ENCODE data around the gene FUCA1. TPM values are rescaled to one million over a fixed set of nuclear protein-coding genes. Genes with fewer than 3 reads are reported as not detected.

FUCA1 gene
- total RNA-seq, 1 experiment from 2014 or later: 8.2 TPM

- peak; percentile 77 for DNase-seq
- peaks cover 7% of the 10 kb centered on the region; the same call in 1 of the 2 replicates for H3K27me3 ChIP-seq (ENCODE audit: control insufficient read depth, insufficient read depth, low read length)
- H3K36me3 ChIP-seq (replicated peaks; ENCODE audit: control insufficient read depth, insufficient read depth, low read length): peaks cover 14% of the 10 kb centered on the region
- no peak overlapping the region for H3K4me3 ChIP-seq (ENCODE audit: insufficient read depth, low read depth, low read length)
Observed at GRCh38 chr1:23796466-23797271, 71.4 kb downstream of the FUCA1 start.

GRCh38 chr1:23795676-23796465 is 72.2 kb downstream of the FUCA1 start:
- Histone ChIP-seq H3K36me3 (replicated peaks; ENCODE audit: control insufficient read depth, insufficient read depth, low read length) (peaks cover 14% of the 10 kb centered on the region), H3K27me3 (ENCODE audit: control insufficient read depth, insufficient read depth, low read length) (no peaks in the 10 kb centered on the region), H3K4me3 (ENCODE audit: insufficient read depth, low read depth, low read length) (no peak overlapping the region)
- peak; percentile 35 for DNase-seq

Other genes starting within 250 kb of the FUCA1 start
- gene RPL11, start 176.5 kb downstream of the FUCA1 start, total RNA-seq (2014; rRNA removed; shearing (Covaris generic)): 1,671 and 2,124 TPM in 2 replicates
- 54.0 and 55.4 TPM in 2 replicates for gene ELOA, start 124.8 kb downstream of the FUCA1 start, total RNA-seq (2014; rRNA removed; shearing (Covaris generic))
- gene PITHD1, start 89.9 kb downstream of the FUCA1 start, total RNA-seq (2014; rRNA removed; shearing (Covaris generic)): 122 and 125 TPM in 2 replicates
- 291 and 385 TPM in 2 replicates for gene LYPLA2, start 77.1 kb downstream of the FUCA1 start, total RNA-seq (2014; rRNA removed; shearing (Covaris generic))
- gene GALE, start 67.5 kb downstream of the FUCA1 start, total RNA-seq (2014; rRNA removed; shearing (Covaris generic)): 72.0 and 103 TPM in 2 replicates
- gene HMGCL, start 42.9 kb downstream of the FUCA1 start, total RNA-seq (2014; rRNA removed; shearing (Covaris generic)): 35.8 and 53.1 TPM in 2 replicates
- gene CNR2, start 45.1 kb upstream of the FUCA1 start, total RNA-seq (2014; rRNA removed; shearing (Covaris generic)): not detected in 2 replicates
- 144 and 147 TPM in 2 replicates for gene PNRC2, start 91.5 kb upstream of the FUCA1 start, total RNA-seq (2014; rRNA removed; shearing (Covaris generic))
- 82.8 and 122 TPM in 2 replicates for gene SRSF10, start 112.0 kb upstream of the FUCA1 start, total RNA-seq (2014; rRNA removed; shearing (Covaris generic))
- 0.03 and 0.11 TPM in 2 replicates for gene MYOM3, start 243.8 kb upstream of the FUCA1 start, total RNA-seq (2014; rRNA removed; shearing (Covaris generic))